Duodenal mucosa (tissue), 2 donors: ENCODE results near the gene SSX2IP.

Source experiments
- H3K27ac ChIP-seq: one replicate; pipeline ENCODE4 v1.7.0; 2013; ENCODE audit warnings: low read depth, low read length
- H3K27me3 ChIP-seq, 2 donors: one replicate each; pipeline ENCODE4 v1.7.0; 2013; ENCODE audit warnings: low read length in 2 of 2, control low read depth in 1 of 2; ENCODE audit not compliant: insufficient read depth in 2 of 2, control insufficient read depth in 1 of 2
- H3K36me3 ChIP-seq, 2 donors: one replicate each; pipeline ENCODE4 v1.7.0; 2013; ENCODE audit warnings: low read length in 2 of 2, control low read depth in 1 of 2; ENCODE audit not compliant: insufficient read depth in 2 of 2, control insufficient read depth in 1 of 2
- H3K4me1 ChIP-seq, 2 donors: one replicate each; pipeline ENCODE4 v1.7.0; 2013; ENCODE audit warnings: low read length in 2 of 2, control low read depth in 1 of 2; ENCODE audit not compliant: insufficient read depth in 2 of 2, control insufficient read depth in 1 of 2
- H3K4me3 ChIP-seq, 2 donors: one replicate each; pipeline ENCODE4 v1.7.0; 2013; ENCODE audit warnings: low read length in 2 of 2, low read depth in 1 of 2
- H3K9ac ChIP-seq, 2 donors: one replicate each; pipeline ENCODE4 v1.7.0; 2013; ENCODE audit warnings: low read length in 2 of 2, low read depth in 1 of 2
- H3K9me3 ChIP-seq, 2 donors: one replicate each; pipeline ENCODE4 v1.7.0; 2013; ENCODE audit warnings: low read length in 2 of 2, control low read depth in 1 of 2; ENCODE audit not compliant: control insufficient read depth in 1 of 2

SSX2IP gene

DNA sequence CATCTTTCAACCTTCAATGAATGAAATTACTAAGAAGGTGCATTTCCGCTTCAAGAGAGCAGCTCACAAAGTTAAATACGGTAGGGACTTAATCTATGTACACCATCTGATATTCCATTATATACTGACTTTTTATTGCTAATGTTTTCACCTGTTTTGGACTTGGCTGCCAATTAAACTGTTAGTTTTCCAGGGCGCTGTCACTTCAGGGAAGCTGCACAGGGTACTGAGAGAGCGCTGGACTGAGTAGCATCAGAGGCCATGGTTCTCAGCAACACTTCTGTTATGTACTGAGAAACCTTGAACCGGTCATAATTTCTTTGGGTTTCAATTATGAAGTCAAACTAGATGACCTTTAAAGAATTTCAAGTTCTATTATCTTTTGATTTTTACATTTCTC lies 8.2 kb downstream of the SSX2IP start:
- no peaks in the 10 kb centered on the region for H3K27me3 ChIP-seq
- no peaks in the 10 kb centered on the region for H3K36me3 ChIP-seq
- peaks cover 0 to 2% of the 10 kb centered on the region in 2 donors for H3K4me1 ChIP-seq
- no peaks in the 10 kb centered on the region for H3K9me3 ChIP-seq
- H3K27ac ChIP-seq = no peak overlapping the region
- no peak overlapping the region for H3K9ac ChIP-seq
- no peak overlapping the region for H3K4me3 ChIP-seq

DNA sequence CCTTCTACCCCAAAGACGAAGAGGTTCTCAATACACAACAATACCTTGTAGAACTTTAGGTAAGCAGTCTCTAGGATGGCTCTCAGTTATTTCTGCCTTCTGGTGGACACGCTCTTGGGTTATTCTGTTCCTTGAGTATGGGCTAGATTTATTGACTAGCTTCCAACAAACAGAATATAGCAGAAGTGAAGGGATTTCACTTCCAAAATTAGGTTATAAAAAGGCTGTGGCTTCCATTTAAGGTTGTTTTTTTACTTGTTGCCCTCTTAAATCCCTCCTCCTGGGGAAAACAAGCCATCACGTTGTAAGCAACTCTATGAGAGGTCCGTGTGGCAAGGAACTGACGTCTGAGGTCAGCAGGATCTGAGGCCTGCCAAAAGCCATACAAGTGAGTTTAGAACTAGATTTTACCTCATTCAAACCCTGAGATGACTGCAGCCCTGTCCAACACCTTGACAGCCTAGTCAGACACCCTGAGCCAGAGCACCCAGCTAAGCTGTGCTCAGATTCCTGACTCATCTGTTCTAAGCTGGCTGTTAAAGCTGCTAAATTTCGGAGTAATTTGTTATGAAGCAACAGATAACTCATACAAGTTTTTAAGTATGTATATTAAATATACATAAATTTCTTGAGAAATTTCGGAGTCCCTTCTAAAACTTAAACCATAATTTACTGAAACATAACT lies 12.7 kb downstream of the SSX2IP start:
- H3K9me3 ChIP-seq = no peaks in the 10 kb centered on the region
- peaks cover 0 to 7% of the 10 kb centered on the region in 2 donors for H3K4me1 ChIP-seq
- H3K9ac ChIP-seq = no peak overlapping the region
- H3K27me3 ChIP-seq = no peaks in the 10 kb centered on the region
- H3K4me3 ChIP-seq = no peak overlapping the region
- no peaks in the 10 kb centered on the region for H3K36me3 ChIP-seq
- no peak overlapping the region for H3K27ac ChIP-seq

GRCh38 chr1:84675631-84676030 lies 14.6 kb downstream of the SSX2IP start:
- H3K4me1 ChIP-seq = peaks cover 0 to 7% of the 10 kb centered on the region in 2 donors
- H3K4me3 ChIP-seq = no peak overlapping the region
- H3K27ac ChIP-seq = no peak overlapping the region
- no peaks in the 10 kb centered on the region for H3K9me3 ChIP-seq
- no peaks in the 10 kb centered on the region for H3K36me3 ChIP-seq
- no peak overlapping the region for H3K9ac ChIP-seq
- no peaks in the 10 kb centered on the region for H3K27me3 ChIP-seq

- H3K4me1 ChIP-seq = peaks cover 0 to 7% of the 10 kb centered on the region in 2 donors
- H3K27ac ChIP-seq = no peak overlapping the region
- H3K4me3 ChIP-seq = no peak overlapping the region
- no peak overlapping the region for H3K9ac ChIP-seq
- H3K27me3 ChIP-seq = no peaks in the 10 kb centered on the region
- H3K36me3 ChIP-seq = no peaks in the 10 kb centered on the region
- H3K9me3 ChIP-seq = no peaks in the 10 kb centered on the region
Measured at GRCh38 chr1:84675106-84675505, 15.2 kb downstream of the SSX2IP start.

DNA sequence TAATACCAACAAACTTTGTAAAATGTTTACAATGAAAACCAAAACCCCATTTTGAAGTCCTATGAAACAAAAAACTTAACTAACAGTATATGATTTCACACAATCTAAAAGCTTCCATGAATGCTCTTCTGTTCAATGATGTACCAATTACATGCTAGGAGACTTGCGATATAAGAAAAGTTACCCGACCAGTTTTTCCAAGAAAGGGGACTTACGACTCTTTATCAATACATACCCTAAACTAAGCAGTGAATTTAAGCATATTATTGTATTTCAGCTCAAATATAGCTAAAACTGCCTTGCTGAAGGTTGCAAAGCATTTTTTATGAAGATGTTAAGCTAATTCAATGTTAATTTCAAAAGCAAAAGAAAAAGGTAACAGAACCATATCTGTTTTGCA lies 15.6 kb downstream of the SSX2IP start:
- no peaks in the 10 kb centered on the region for H3K27me3 ChIP-seq
- no peak overlapping the region for H3K4me3 ChIP-seq
- H3K4me1 ChIP-seq = peaks cover 0 to 7% of the 10 kb centered on the region in 2 donors
- H3K9ac ChIP-seq = no peak overlapping the region
- no peaks in the 10 kb centered on the region for H3K9me3 ChIP-seq
- no peaks in the 10 kb centered on the region for H3K36me3 ChIP-seq
- no peak overlapping the region for H3K27ac ChIP-seq

DNA sequence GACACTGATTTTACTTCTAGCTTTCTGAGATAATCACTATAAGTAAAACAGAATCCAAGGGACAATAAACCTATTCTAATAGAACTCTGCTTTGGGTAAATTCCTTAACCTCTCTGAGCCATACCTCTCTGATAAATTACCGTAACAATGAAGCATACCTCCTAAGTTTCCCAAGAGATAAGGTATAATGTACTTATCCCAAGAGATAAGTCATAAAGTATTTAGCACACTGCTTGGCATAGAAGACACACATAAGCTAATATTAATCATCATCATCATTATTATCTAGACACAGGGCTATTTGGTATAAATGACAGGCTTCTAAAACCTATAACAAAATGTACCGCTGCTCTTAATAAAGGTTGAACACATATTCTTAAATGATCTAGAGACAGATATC lies 16.2 kb downstream of the SSX2IP start:
- Histone ChIP-seq H3K9ac (no peak overlapping the region), H3K27me3 (no peaks in the 10 kb centered on the region), H3K36me3 (no peaks in the 10 kb centered on the region), H3K9me3 (no peaks in the 10 kb centered on the region), H3K4me3 (no peak overlapping the region), H3K27ac (no peak overlapping the region), H3K4me1 (peaks cover 0 to 7% of the 10 kb centered on the region in 2 donors)

DNA sequence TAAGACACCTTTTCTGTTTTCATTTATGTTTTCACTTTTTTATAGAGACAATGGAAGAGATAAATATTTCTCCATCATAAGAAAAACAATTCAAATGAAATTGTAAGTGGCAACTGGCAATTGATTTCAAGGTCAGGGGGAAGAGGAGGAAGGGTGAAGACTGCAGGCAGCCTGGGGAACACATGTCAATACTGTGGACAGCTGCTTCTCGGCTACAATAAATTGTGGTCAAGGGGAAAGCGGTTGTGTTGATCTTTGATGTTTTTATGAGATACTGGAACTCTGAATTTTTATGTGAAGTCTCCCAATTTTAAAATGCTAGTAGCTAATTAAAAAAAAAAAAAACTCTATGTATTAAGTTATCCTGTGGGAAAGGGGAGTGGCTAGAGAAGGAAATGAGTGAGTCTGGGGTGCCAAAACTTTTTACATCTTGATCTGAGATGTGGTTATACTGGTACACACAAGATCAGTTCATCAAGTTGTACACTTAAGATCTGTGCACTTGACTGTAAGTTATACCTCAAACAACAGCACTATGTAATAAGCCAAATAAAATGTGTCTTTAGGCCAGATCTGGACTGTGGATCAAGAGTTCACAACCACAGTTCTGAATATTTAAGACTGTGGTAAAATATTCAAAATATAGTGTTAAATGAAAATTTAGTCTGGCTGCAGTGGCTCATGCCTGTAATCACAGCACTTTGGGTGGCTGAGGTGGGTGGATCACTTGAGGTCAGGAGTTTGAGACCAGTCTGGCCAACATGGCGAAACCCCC lies 18.0 kb downstream of the SSX2IP start:
- no peaks in the 10 kb centered on the region for H3K36me3 ChIP-seq
- no peak overlapping the region for H3K27ac ChIP-seq
- no peaks in the 10 kb centered on the region for H3K9me3 ChIP-seq
- no peak overlapping the region for H3K9ac ChIP-seq
- no peak overlapping the region for H3K4me3 ChIP-seq
- H3K4me1 ChIP-seq = peaks cover 0 to 7% of the 10 kb centered on the region in 2 donors
- no peaks in the 10 kb centered on the region for H3K27me3 ChIP-seq

GRCh38 chr1:84669831-84670230 lies 20.4 kb downstream of the SSX2IP start:
- Histone ChIP-seq H3K9ac (no peak overlapping the region), H3K36me3 (peaks cover 4 to 5% of the 10 kb centered on the region in 2 donors), H3K9me3 (no peaks in the 10 kb centered on the region), H3K27me3 (no peaks in the 10 kb centered on the region), H3K4me3 (no peak overlapping the region), H3K4me1 (peaks cover 0 to 7% of the 10 kb centered on the region in 2 donors), H3K27ac (no peak overlapping the region)

DNA sequence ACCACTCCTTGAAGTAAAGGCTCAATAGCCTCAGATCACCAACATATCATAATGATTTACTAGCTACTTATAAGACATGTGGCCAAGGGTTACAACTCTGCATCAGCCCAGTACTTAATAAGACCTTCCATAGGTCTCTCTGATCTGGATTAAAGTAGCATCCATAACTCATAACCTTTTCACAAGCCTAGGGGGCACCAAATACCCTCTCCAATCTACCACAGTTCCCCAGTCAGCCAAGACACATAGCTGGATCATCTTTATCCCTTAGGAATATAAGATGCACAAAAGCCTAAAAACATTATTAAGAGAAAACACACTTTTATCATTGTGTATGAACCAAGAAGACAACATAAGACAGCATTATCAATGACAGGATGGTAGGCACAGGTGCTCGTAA lies 22.1 kb downstream of the SSX2IP start:
- Histone ChIP-seq H3K4me1 (no peaks in the 10 kb centered on the region), H3K9ac (no peak overlapping the region), H3K4me3 (no peak overlapping the region), H3K9me3 (no peaks in the 10 kb centered on the region), H3K27ac (no peak overlapping the region), H3K36me3 (peaks cover 5 to 12% of the 10 kb centered on the region in 2 donors), H3K27me3 (no peaks in the 10 kb centered on the region)

DNA sequence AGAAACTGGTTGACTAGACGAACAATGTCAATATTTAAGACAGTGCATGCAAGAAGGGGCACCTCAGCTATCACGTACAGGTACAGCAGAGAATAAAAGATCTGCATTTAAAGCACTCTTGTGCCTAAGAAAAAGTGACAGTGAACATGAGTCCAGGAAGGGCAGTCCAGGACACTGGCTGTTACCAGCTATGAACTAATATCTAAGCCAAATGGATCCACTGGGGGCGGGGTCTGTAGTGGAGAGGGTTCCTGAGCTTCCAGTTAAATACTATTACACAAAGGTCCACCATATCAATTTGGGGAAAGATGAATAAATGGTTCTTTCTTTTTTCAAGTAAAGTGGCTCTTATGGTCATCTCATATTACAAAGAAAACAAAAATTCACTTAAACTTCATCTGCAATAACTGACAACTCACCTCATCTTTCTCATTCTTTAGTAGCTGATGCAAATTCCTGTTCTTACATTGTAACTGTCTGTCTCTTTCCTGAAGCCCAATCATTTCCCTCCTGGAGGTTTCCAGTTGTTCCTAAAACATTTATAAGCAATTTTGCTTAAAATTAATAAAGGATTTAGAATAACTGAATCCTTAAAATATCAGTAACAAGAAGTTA lies 24.5 kb downstream of the SSX2IP start:
- no peak overlapping the region for H3K27ac ChIP-seq
- H3K9ac ChIP-seq = no peak overlapping the region
- peaks cover 5 to 12% of the 10 kb centered on the region in 2 donors for H3K36me3 ChIP-seq
- no peaks in the 10 kb centered on the region for H3K27me3 ChIP-seq
- no peak overlapping the region for H3K4me3 ChIP-seq
- H3K4me1 ChIP-seq = no peaks in the 10 kb centered on the region
- H3K9me3 ChIP-seq = no peaks in the 10 kb centered on the region
